HG02970 (cell line): Measurements from ENCODE around the gene XPO4.
A peak's percentile ranks its signal among the peaks of the same experiment; 100 is the strongest.
"Not testable (repeated sequence)": the region's sequence is repeated elsewhere in the genome, so short reads cannot be mapped to it uniquely, and the experiment has no call there.

Experiments used
- ATAC-seq: cut with Tn5 transposase; IDR thresholded peaks from one replicate; pipeline ENCODE4 v1.9.1; 2021; ENCODE audit warnings: mild to moderate bottlenecking, moderate library complexity, moderate number of reproducible peaks; ENCODE audit not compliant: unreplicated experiment, low FRiP score

XPO4 gene

GRCh38 chr13:20796791-20797508, 105.6 kb downstream of the XPO4 start:
- no peak for ATAC-seq

- ATAC-seq, result no peak
Observed at GRCh38 chr13:20789665-20790064, 112.9 kb downstream of the XPO4 start.

- no peak for ATAC-seq
Observed at GRCh38 chr13:20788312-20788711, 114.2 kb downstream of the XPO4 start.

DNA sequence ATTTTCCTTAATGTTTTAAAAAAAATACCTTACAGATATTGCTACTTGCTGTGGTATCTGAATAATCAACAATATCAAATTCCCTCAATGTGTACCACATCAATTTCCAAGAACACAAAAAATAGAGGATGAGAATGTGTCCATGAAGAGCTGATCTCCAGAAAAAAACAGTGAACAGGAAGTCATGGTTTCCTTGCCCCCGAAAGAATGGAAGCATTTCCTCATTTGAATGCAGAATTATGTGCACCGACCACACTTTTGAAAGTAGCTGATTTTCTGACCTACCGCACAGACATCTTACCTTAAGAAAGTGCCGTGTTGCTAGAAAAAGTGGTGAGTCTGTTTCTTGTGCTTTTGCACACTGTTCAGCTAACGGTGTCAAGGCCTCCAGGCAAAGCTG, 115.4 kb downstream of the XPO4 start:
- ATAC-seq, result no peak

- ATAC-seq, result no peak
Observed at GRCh38 chr13:20782116-20782708, 120.3 kb downstream of the XPO4 start.

- no peak for ATAC-seq
Observed at GRCh38 chr13:20780317-20780716, 122.2 kb downstream of the XPO4 start.

DNA sequence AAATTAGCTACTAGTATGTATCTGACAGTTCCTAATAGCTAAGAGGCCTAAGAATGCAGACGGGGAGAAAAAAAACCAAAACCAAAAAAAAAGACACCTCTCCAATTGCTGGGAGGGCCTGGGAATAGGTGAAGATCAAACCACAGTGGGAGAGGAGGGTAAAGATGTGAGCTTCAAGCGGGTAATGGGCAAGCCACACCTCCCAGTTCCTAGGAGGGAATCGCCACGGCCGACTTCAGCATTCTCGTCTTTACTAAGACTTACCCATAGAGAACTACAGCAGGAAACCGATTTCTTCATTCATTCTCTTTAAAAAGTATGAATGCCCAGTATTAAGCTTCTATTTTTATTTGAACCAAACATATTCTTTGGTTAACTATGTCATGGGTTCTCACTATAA, 123.1 kb downstream of the XPO4 start:
- ATAC-seq, result no peak

DNA sequence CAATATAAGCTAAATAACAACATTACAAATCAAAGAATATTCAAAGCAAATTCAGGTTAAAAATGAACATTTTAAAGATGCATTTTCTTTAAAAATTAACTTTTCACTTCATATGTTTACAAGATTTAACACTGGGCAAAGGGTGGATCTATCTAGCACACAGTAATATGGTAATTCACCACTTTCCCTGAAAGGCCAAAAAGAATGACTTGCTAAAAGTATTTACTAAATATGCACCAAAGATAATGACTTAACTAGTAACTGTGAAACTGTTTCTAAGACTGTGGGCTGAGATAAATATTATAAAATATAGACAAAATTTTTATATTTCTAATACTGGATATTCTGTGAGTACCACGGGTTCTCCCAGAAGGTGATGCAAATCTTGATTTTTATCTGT, 124.2 kb downstream of the XPO4 start:
- ATAC-seq, result no peak

GRCh38 chr13:20776751-20777150, 125.8 kb downstream of the XPO4 start:
- no peak for ATAC-seq

DNA sequence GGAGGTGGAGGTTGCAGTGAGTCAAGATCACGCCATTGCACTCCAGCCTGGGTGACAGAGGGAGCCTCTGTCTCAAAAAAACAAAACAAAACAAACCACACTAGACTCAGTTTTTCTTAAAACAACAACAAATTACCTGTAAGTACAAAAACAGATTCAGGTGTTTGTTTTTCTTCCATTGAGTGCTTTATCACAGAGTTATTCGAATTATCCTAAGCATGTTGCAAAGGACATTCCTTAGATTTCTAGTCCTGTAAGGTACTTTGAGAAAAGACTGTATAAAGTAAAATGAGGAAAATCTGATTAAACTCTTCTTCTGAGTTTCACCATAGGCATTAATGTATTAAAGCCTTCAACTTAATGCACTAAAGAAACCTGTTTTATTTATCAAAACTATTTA, 126.6 kb downstream of the XPO4 start:
- no peak for ATAC-seq

GRCh38 chr13:20774746-20775145, 127.8 kb downstream of the XPO4 start:
- ATAC-seq, result no peak

GRCh38 chr13:20773194-20774080, 129.1 kb downstream of the XPO4 start, which contains the start of gene EEF1AKMT1:
Gene EEF1AKMT1, minus strand, starts transcription at chr13:20773961. Its CDS starts 16,363 bp downstream, at chr13:20757598.
- ATAC-seq, result peak; percentile 87

DNA sequence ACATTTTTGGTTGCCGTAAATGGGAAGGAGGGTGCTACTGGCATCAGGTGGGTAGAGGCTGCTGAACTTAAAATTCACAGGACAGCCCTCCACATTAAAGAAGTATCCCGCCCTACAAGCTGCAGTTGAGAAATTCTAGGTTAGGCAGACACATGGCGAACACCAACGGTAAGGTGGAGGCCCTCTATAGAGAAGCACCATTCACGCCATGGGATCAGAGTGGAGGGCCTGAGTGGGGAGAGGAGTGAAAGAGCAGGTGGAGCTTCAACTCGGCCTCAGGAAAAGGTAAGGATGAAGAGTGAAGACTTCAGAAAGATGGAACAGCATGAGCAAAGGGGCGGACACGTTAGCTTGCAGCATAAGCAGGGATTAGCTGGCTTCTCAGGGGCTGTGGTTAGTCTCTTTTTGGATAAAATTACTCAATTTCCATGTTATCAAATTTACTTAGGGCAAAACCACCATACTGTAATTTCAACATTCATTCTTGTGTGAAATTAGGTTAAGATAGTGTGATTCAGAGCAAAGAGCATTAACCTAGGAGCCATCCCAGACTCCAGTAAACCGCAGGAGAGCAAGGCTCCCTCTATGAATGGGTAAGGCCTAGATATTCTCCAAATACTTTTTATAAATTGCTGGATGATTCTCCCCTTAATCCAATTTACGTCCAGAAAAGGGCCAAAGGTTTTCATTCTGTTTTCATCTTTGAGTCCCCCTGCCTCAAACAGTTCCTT, 130.0 kb downstream of the XPO4 start:
- ATAC-seq, result no peak

DNA sequence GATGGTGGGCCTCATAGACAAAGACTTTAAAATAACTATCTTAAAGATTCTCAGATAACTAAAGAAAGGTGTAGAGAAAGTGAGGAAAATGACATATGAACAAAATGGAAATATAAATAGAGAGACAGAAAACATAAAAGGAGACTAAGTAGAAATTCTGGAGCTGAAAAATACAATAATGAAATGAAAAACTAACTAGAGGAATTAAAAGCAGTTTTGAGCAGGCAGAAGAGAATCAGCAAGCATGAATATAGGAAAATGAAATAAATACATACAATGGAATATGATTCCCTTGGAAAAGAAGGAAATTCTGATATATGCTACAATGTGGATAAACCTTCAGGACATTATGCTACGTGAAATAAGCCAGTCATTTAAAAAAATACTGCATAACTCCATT, 132.7 kb downstream of the XPO4 start:
- ATAC-seq, result no peak

GRCh38 chr13:20769091-20769490, 133.5 kb downstream of the XPO4 start:
- no peak for ATAC-seq

DNA sequence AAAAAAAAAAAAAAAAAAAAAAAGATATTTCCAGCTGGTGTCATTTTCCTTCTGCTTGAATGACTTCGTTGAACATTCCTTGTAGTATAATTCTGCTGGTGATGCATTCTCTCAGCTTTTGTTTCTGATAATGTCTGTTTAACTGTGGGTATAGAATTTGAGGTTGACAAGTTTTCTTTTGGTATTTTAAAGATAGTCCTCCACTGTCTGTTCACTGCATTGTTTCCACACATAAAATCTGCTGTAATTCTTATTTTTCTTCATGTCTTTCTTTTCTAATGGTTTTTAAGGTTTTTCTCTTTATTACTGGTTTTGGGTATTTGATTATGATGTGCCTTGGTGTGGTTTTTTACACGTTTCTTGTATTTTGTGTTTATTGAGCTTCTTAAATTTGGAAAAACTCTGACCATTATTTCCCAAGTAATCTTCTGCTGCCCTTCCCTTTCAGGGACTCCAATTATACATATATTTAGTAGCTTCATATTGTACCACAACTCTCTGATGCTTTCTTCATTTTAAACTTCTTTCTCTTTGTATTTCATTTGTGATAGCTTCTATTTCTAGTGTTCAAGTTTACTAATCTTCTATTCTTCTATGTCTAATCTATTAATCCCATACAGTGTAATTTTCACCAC, 135.1 kb downstream of the XPO4 start:
- no peak for ATAC-seq

- no peak for ATAC-seq
Observed at GRCh38 chr13:20760872-20761271, 141.7 kb downstream of the XPO4 start.

DNA sequence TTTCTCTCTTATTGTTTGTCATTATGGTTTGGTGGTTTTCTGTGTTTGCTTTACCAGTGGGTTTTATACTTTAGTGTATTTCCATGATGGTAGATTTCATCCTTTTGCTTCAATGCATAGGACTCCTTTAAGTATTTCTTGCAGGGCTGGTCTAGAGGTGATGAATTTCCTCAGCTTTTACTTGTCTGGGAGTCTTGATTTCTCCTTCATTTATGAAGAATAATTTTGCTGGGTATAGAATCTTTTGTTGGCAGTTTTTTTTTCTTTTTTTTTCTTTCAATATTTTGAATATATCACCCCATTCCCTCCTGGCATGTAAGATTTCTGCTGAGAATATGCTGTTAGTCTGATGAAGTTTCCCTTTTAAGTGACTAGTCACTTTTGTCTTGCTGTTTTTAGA, 148.5 kb downstream of the XPO4 start:
- no peak for ATAC-seq

DNA sequence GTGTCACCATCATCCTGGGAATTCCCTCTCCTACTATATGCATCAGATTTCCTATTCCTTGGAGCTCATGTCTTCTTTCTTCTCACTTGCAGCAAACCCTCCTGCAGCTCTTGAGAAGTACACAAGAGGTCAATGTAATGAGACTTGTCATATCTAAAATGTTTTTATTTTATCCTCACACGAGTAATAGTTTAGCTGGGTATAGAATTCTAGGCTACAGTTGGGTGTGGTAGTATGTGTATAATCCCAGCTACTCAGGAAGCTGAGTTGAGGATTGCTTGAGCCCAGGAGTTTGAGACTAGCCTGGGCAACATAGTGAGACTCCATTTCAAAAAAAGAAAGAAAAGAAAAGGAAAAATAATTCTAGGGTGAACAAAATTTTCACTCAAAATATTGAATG, 153.2 kb downstream of the XPO4 start:
- no peak for ATAC-seq

- not testable (repeated sequence) for ATAC-seq
Observed at GRCh38 chr13:20743830-20744404, 158.6 kb downstream of the XPO4 start.
